ENCODE data around the gene DEAF1. TPM values are rescaled to one million over a fixed set of nuclear protein-coding genes. Genes with fewer than 3 reads are reported as not detected.
"Not testable (repeated sequence)": the region's sequence is repeated elsewhere in the genome, so short reads cannot be mapped to it uniquely, and the experiment has no call there.

DEAF1 gene
- total RNA-seq, 2 donors from 2014 or later = 22.9 to 25.5 TPM

GRCh38 chr11:660681-661444 is 34.2 kb downstream of the DEAF1 start:
- intact Hi-C loops (cut with DNase I) = loop anchor here (5.0 to 10.0 kb wide), 3 partner anchors 61 to 134 kb away; partner anchors contain the start of genes CEND1 (in 1 of the 2) and SLC25A22 (in 1 of the 2)
- DNase-seq (ENCODE audit: low spot score) = no peak

GRCh38 chr11:660281-660680 is 34.7 kb downstream of the DEAF1 start:
- intact Hi-C loops (cut with DNase I) = loop anchor here (5.0 to 10.0 kb wide), 3 partner anchors 62 to 135 kb away; partner anchors contain the start of genes CEND1 (in 1 of the 2) and SLC25A22 (in 1 of the 2)
- no peak for DNase-seq (ENCODE audit: low spot score)

- intact Hi-C loops (cut with DNase I) = loop anchor here (5.0 to 10.0 kb wide), 3 partner anchors 63 to 135 kb away; partner anchors contain the start of genes CEND1 (in 1 of the 2) and SLC25A22 (in 1 of the 2)
- no peak for DNase-seq (ENCODE audit: low spot score)
Measured at GRCh38 chr11:659532-660085, 35.4 kb downstream of the DEAF1 start.

- no peak for DNase-seq (ENCODE audit: low spot score)
- intact Hi-C loops (cut with DNase I) = no loop called here
Measured at GRCh38 chr11:657691-658126, 37.3 kb downstream of the DEAF1 start.

- no peak for DNase-seq (ENCODE audit: low spot score)
- intact Hi-C loops (cut with DNase I) = no loop called here
Measured at GRCh38 chr11:656866-657265, 38.2 kb downstream of the DEAF1 start.

- intact Hi-C loops (cut with DNase I) = no loop called here
- DNase-seq (ENCODE audit: low spot score) = no peak
Measured at GRCh38 chr11:656426-656825, 38.6 kb downstream of the DEAF1 start.

GRCh38 chr11:655036-655726 is 39.8 kb downstream of the DEAF1 start:
- intact Hi-C loops (cut with DNase I) = no loop called here

GRCh38 chr11:654444-654843 is 40.6 kb downstream of the DEAF1 start:
- intact Hi-C loops (cut with DNase I); DNase-seq (ENCODE audit: low spot score): not testable (repeated sequence)

More at GRCh38 chr11:655036-655726, 39.8 kb downstream of the DEAF1 start:
- no peak for DNase-seq (ENCODE audit: low spot score)

GRCh38 chr11:653837-654236 is 41.2 kb downstream of the DEAF1 start:
- no peak for DNase-seq (ENCODE audit: low spot score)
- intact Hi-C loops (cut with DNase I) = no loop called here

GRCh38 chr11:653136-653535 is 41.9 kb downstream of the DEAF1 start:
- intact Hi-C loops (cut with DNase I) = not testable (repeated sequence)

GRCh38 chr11:650482-650881 is 44.5 kb downstream of the DEAF1 start:
- DNase-seq (ENCODE audit: low spot score) = no peak
- intact Hi-C loops (cut with DNase I) = no loop called here

More at GRCh38 chr11:653136-653535, 41.9 kb downstream of the DEAF1 start:
- not testable (repeated sequence) for DNase-seq (ENCODE audit: low spot score)

GRCh38 chr11:647672-648158 is 47.3 kb downstream of the DEAF1 start:
- intact Hi-C loops (cut with DNase I) = not testable (repeated sequence)

GRCh38 chr11:646214-646613 is 48.8 kb downstream of the DEAF1 start:
- intact Hi-C loops (cut with DNase I) = no loop called here

More at GRCh38 chr11:647672-648158, 47.3 kb downstream of the DEAF1 start:
- DNase-seq (ENCODE audit: low spot score) = not testable (repeated sequence)

GRCh38 chr11:645536-645935 is 49.5 kb downstream of the DEAF1 start:
- peak; percentile 56 for DNase-seq (ENCODE audit: low spot score)
- intact Hi-C loops (cut with DNase I) = no loop called here

More at GRCh38 chr11:646214-646613, 48.8 kb downstream of the DEAF1 start:
- DNase-seq (ENCODE audit: low spot score) = no peak

- no peak for DNase-seq (ENCODE audit: low spot score)
- intact Hi-C loops (cut with DNase I) = no loop called here
Measured at GRCh38 chr11:643849-644738, 50.9 kb downstream of the DEAF1 start.

GRCh38 chr11:643366-643765 is 51.7 kb downstream of the DEAF1 start:
- no peak for DNase-seq (ENCODE audit: low spot score)
- intact Hi-C loops (cut with DNase I) = no loop called here

GRCh38 chr11:641806-642370 is 53.1 kb downstream of the DEAF1 start:
- no peak for DNase-seq (ENCODE audit: low spot score)
- intact Hi-C loops (cut with DNase I) = no loop called here

- peak; percentile 86 for DNase-seq (ENCODE audit: low spot score)
- intact Hi-C loops (cut with DNase I) = no loop called here
Measured at GRCh38 chr11:640021-640706, 54.9 kb downstream of the DEAF1 start.

Measured in posterior vena cava (tissue), 2 donors.